AG04450 (cell line): ENCODE measurements around the gene F10. TPM values are rescaled to one million over a fixed set of nuclear protein-coding genes. Genes with fewer than 3 reads are reported as not detected.

Experiments
- CTCF ChIA-PET: fragments of 300-600, 350-600 bp; formaldehyde crosslinking; extraction: SDS; loops from one replicate; lab custom pipeline; 2022; ENCODE audit warnings: antibody characterized with exemption, inconsistent platforms; lab: Charles Lee
- POLR2A ChIA-PET: fragments of 350-600 bp; formaldehyde crosslinking; extraction: SDS; loops from one replicate; lab custom pipeline; 2021; ENCODE audit warnings: antibody characterized with exemption, inconsistent platforms; lab: Yijun Ruan, JAX
- DNase-seq: peaks from one replicate; pipeline ENCODE4 v3.0.0-alpha.2; 2011; ENCODE audit warnings: low read depth, low spot score
- H3K27ac ChIP-seq: one replicate; pipeline ENCODE4 v1.5.1; 2012; ENCODE audit warnings: low read depth, low read length, control low read depth
- H3K27me3 ChIP-seq: one replicate; pipeline ENCODE4 v1.6.0; 2012; ENCODE audit warnings: low read length; ENCODE audit not compliant: control insufficient read depth, insufficient read depth
- H3K4me3 ChIP-seq: 2 replicates; pipeline ENCODE4 v1.5.1; 2011; ENCODE audit warnings: mild to moderate bottlenecking, low read depth, low read length, control low read depth
- H3K9me3 ChIP-seq: 2 replicates; pipeline ENCODE4 v1.5.1; 2012; ENCODE audit warnings: low read length; ENCODE audit not compliant: control insufficient read depth, insufficient read depth
- polyA plus RNA-seq: library from polyadenylated mRNA; depleted of rRNA; stranded (reverse); fragments of >200 nt; gene quantifications from 2 replicates; pipeline ENCODE4 v1.2.3, GENCODE V29; 2011
- TF ChIP-seq, protein P1 (sequence below): IDR thresholded peaks from 2 replicates; pipeline ENCODE4 v1.5.1; 2011; ENCODE audit warnings: low read depth, low read length, control low read depth, inconsistent platforms

Gene F10
- polyA plus RNA-seq, 1 experiment, result 17.7 TPM

DNA sequence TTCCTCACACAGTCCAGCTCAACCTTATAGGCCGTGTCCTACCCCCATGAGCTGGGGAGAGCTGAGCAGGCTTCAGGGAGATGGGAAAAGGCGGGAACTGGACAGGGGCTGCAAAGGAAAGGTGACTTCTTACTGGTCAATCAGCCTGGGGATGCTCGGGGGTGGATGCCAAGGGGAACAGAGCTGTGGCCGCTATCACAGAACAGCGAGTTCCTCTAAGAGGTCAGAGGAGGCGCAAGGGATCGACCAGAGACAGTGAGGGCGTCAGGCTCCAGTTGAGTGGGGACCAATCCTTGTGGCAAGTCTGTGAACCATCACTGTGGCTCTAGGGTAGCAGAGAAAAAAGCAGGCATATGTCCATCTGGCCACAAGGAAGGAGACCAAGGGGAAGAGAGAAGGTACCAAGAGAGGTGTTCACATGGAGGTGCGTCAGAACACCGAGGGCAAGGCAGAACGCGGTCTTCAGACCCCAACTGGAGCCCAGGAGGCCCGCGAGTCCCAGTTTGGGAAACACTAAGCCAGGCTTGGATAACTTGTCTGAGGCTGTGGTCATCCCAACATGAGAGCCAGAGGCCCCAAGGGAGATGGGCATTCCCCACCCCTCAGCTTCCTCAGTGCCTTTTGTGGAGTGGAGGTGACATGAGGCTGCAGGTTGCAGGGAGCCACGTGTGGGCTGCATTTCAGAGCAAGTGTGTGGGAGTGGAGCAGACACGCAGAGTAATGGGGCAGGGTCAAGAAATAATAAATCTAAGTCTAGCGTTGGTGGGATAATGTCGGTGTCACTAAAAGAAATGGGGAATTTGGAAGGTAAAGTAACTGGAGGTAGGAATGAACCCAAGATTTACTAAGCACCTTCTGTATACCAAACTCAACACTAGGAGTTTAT is 3.9 kb downstream of the F10 start:
- TF ChIP-seq, protein P1, sequence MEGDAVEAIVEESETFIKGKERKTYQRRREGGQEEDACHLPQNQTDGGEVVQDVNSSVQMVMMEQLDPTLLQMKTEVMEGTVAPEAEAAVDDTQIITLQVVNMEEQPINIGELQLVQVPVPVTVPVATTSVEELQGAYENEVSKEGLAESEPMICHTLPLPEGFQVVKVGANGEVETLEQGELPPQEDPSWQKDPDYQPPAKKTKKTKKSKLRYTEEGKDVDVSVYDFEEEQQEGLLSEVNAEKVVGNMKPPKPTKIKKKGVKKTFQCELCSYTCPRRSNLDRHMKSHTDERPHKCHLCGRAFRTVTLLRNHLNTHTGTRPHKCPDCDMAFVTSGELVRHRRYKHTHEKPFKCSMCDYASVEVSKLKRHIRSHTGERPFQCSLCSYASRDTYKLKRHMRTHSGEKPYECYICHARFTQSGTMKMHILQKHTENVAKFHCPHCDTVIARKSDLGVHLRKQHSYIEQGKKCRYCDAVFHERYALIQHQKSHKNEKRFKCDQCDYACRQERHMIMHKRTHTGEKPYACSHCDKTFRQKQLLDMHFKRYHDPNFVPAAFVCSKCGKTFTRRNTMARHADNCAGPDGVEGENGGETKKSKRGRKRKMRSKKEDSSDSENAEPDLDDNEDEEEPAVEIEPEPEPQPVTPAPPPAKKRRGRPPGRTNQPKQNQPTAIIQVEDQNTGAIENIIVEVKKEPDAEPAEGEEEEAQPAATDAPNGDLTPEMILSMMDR, result no peak
- H3K27me3 ChIP-seq, result peaks cover 10% of the 10 kb centered on the region
- peaks cover 13% of the 10 kb centered on the region; the same call in 1 of the 2 replicates for H3K9me3 ChIP-seq
- no peak overlapping the region for H3K27ac ChIP-seq
- H3K4me3 ChIP-seq, result no peak overlapping the region
- no peak for DNase-seq
- ChIA-PET POLR2A (interaction anchor here (0.6 kb wide), 1 partner anchor 51 kb away, joined by 3 read pairs; no protein-coding TSS in a partner anchor), CTCF (no interaction called here)

DNA sequence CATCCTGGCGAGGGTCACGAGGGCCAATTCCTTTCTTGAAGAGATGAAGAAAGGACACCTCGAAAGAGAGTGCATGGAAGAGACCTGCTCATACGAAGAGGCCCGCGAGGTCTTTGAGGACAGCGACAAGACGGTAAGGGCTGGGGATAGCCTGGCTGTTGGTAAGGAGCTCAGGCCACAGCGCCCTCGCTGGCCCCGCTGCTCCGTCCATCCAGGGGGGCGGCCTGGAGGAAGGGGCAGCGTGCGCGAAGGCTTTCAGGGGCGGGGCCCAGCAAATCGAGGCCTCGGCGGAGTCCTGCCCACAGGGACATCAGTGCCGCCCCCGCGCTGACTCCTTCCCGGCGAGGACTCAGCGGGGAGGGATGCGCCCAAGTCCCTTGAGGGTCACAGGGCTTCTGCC is 6.9 kb downstream of the F10 start:
- no peak for DNase-seq
- no peak overlapping the region for H3K4me3 ChIP-seq
- TF ChIP-seq, protein P1, result no peak
- H3K27me3 ChIP-seq, result peaks cover 10% of the 10 kb centered on the region
- POLR2A ChIA-PET, result no interaction called here
- H3K27ac ChIP-seq, result no peak overlapping the region
- CTCF ChIA-PET, result no interaction called here
- H3K9me3 ChIP-seq, result peaks cover 13% of the 10 kb centered on the region; the same call in 1 of the 2 replicates

DNA sequence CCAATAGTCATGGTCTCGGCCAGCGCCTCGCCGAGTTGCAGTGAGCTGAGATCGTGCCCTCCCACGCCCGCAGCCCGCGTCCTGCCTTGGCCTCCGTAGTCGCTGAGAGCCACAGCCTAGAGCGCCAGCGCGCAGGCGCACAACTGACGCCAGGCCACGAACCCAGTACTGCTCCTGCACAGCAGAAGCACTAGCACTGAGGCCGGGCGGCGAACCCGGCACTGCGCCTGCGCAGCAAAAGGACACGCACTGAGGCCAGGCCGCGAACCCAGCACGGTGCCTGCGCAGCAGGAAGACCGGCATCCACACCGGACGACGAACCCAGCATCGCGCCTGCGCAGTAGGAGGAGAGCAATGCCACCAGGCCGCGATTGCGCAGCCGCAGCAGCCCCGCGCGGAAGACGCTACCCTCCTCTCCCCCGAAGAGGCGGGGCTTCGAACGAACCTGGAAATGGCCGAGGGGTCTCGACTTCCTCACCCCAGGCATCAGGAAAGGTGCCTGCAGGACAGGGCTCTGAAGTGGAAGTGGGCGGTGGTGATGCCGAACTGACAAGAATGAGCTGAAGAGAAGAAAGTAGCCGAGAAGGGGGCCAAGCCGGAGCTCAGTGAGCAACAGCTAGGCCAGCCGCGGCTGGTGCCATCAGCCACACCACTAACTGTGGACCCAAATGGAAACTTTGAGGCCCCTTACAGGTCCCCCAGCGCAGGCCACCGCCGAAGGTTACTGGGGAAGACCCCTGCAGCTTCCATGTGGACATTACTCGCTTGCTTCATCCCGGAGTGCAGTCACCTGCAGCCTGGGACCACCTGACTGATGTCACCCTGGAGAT is 7.5 kb downstream of the F10 start:
- Histone ChIP-seq H3K9me3 (peaks cover 13% of the 10 kb centered on the region; the same call in 1 of the 2 replicates), H3K4me3 (no peak overlapping the region), H3K27ac (no peak overlapping the region), H3K27me3 (peaks cover 10% of the 10 kb centered on the region)
- DNase-seq, result no peak
- ChIA-PET POLR2A (no interaction called here), CTCF (no interaction called here)
- TF ChIP-seq, protein P1, result no peak

DNA sequence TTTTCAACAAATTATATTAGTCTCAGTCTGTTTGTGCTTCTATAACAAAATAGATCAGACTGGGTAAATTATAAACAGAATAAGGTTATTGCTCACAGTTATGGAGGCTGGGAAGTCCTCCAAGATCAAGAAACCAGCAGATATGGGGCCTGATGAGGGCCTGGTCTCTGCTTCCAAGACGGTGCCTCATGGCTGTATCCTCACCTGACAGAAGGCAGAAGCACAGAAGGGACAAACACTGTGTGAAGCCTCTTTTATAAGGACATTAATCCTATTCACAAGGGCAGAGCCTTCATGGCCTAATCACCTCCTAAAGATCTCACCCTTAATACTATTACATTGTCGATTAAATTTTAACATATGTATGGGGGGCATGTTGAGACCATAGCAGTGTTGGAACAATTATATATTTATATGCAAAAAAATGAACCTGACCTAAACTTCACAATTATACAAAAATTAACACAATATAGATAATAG is 12.7 kb downstream of the F10 start:
- Histone ChIP-seq H3K4me3 (no peak overlapping the region), H3K9me3 (peaks cover 1% of the 10 kb centered on the region; the same call in 1 of the 2 replicates), H3K27ac (no peak overlapping the region), H3K27me3 (peaks cover 4% of the 10 kb centered on the region)
- POLR2A ChIA-PET, result no interaction called here
- DNase-seq, result no peak
- CTCF ChIA-PET, result no interaction called here
- TF ChIP-seq, protein P1, result no peak
